Activated CD8-positive, alpha-beta memory T cell treated with anti-CD3 and anti-CD28 coated beads for 4 hours (primary cell): ENCODE results near the gene SPATA17.
"Not testable (repeated sequence)": the region's sequence is repeated elsewhere in the genome, so short reads cannot be mapped to it uniquely, and the experiment has no call there.

Experiments
- DNase-seq, 2 donors: peaks; one replicate each; pipeline ENCODE4 v3.0.0-alpha.2; 2020; ENCODE audit warnings: low read depth in 2 of 2

Gene SPATA17, protein sequence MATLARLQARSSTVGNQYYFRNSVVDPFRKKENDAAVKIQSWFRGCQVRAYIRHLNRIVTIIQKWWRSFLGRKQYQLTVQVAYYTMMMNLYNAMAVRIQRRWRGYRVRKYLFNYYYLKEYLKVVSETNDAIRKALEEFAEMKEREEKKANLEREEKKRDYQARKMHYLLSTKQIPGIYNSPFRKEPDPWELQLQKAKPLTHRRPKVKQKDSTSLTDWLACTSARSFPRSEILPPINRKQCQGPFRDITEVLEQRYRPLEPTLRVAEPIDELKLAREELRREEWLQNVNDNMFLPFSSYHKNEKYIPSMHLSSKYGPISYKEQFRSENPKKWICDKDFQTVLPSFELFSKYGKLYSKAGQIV

DNA sequence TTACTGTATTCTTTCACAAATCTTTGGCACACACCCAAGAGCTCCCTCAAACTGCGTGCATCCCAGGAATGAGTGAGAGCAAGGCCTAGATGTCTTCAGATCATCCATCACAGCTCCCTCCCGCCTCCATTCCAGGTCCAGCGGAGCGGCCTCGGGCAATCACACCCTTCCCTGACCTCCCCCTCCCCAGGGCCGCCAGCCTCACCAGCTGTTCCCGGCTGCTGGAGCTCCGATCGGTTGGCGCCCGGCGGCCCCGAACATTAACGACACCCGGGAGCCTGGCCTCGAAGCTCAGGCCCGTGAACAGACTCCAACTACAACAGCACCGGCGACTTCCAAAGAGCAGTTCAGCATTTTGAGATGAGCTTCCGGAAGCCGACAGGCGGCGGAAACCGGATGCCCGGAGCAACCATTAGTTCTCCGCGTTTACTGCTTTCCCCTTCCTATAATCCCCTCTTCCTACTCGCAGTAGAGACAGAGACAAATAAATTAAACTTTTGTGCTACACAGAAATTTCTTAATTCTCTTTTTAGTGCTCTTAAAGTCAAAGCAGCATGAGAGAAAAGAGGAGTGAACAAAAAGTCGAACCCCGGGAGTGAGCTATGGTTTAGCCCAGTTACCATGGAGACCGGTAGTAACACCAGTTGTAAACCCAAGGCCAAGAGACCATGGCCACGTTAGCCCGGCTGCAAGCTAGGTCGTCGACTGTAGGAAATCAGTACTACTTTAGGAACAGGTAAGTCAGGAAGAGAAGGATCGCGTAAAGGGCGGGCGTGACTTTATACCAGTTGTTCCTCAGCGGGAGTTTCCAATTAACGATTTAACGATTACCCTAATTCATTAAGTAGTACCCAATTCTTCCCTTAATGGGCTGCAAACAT is at the start of gene SPATA17, which contains the start of gene GPATCH2:
SPATA17 (plus strand) TSS at position 634 of the 881 bp plus-strand sequence; CDS start at position 669, 35 bp downstream.
GPATCH2 (minus strand) TSS at position 380 of the 881 bp plus-strand sequence; CDS start at position 261, 119 bp downstream.
- DNase-seq: peak; percentile 36 to 56

DNA sequence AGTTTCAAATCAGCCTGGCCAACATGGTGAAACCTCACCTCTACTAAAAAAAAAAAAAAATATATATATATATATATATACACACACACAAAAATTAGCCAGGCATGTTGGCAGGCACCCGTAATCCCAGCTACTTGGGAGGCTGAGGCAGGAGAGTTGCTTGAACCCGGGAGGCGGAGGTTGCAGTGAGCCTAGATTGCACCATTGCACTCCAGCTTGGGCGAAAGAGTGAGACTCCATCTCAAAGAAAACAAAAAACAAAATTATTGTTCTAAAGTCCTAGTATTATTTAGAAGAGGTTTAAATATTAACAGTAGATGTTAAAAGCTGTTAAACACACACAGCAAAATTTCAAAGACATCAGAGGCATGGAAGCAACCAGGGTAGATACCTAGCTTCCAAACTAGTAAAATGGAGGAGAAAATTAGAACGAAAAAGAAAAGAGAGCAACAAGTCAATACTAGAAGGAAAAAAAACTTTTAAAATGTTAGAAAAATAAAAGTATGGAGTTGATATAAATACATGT is 46.8 kb upstream of the SPATA17 start:
- DNase-seq: not testable (repeated sequence)

DNA sequence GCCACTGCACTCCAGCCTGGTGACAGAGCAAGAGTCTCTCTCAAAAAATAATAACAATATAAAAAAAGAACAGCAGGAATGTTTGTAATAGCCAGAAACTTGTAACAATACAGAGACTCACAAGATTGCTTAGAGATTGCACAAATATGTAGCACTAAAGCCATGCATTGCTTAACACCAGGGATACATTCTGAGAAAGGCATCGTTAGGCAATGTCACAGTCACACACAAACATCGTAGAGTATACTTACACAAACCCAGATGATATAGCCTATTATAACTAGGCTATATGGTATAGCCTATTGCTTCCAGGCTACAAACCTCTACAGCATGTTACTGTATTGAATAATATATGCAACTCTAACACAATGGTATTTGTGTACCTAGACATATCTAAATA is 45.6 kb upstream of the SPATA17 start:
- no peak for DNase-seq

DNA sequence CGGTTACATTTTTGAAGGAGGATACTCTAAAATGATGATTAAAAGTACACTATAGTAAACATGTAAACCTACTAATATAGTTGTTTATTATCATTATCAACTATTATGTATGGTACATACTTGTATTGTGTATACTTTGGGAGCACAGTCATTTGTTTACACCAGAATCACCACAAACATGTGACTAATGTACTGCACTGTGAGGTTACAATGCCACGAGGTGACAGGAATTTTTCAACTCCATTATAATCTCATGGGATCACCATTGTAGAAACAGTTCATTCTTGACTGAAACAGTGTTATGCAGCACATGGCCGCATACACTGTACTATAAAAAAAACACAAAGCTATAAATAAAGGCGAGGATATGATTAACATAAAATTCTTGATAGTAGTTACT is 44.6 kb upstream of the SPATA17 start:
- no peak for DNase-seq

DNA sequence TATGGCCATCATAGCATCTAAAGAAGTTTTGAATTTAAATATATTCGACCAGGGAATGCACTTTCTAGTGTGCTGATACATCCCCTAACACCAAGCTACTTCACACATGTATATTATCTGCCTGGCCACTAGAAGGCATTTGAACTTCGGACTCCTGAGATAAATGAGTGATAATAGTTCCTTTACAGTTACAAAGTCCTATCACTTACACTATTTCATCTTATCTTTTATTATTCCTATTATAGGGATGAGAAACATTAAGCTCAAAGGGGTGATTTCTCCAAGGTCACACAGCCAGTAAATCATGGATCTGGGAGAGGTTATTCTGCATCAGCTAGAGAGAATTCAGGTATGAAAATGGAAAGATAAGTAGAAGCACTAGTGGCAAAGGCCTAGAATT is 40.5 kb upstream of the SPATA17 start:
- DNase-seq: no peak

DNA sequence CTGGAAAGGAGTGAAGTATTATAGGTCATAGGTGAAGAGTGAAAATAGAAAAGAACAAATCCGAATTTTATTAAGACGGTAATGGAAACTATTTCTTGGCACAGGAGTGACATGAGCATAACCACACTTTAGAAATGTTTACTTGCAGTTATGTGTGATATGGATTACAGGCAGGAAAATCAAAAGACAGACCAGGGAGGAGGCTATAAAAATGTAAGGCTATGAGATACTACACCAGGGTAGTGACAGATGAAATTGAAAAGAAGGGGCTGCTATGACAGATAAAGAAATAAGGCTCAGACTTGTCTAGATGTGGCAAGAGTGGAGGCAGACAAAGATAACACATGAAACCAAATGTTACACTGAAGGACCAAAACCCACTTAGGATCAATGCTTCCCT is 32.0 kb upstream of the SPATA17 start:
- no peak for DNase-seq

DNA sequence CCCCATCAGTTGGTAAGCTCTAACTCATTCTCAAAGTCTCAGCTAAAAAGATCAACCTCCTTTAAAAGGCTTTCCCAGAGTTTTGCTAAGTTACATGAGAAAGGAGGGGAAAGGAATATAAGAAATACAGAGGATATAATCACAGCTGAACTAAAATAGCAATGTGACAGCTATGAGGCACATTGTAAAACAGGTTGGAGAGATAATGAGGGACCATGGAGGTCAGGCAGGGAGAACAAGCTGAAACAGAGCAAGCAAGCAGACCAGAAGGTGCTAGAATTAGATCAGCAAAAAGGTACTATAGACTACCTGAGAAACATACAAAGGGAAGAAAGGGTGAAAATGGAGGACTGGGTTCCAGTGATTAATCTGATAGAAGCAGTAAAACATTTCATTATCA is 28.8 kb upstream of the SPATA17 start:
- no peak for DNase-seq

DNA sequence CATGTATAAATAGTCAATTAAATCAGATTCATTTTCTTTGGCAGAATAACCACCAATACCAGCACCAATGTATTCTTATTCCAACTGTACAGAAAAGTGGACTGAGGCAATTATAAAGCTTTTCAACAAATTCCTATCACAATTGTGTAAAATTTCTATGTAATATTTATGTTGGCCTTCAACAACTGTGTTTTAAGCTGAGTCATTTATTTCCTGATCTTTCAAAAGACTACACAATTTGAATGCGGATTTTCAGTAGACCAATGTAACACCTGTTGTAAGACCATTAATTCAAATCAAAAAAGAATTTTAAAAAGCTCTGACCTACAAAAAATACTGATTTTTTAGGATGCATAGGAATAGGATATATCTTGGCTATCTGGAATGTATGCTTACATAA is 25.8 kb upstream of the SPATA17 start:
- no peak for DNase-seq

DNA sequence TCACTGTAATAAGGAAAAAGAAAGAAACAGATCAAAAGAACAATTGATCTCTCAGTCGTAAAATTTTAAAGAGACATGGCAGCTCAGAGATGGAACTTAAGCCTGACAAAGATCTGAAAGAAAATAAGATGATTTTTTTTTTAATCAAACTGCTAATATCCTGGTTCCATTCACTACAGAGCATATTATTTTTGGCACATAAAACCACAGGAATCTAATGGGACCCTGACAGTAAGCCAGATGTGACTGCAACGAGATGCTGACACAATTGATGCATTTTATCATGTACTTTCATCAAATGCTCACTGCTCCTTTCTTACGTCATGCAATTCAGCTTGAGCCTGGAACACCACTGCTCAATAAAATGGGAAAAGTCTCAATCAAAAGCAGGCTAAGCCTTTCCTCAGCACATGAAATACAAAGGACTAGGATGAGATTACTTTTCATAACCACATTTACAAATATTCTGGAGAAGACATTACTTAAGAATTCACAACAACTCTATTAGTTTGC is 16.9 kb upstream of the SPATA17 start:
- no peak for DNase-seq

DNA sequence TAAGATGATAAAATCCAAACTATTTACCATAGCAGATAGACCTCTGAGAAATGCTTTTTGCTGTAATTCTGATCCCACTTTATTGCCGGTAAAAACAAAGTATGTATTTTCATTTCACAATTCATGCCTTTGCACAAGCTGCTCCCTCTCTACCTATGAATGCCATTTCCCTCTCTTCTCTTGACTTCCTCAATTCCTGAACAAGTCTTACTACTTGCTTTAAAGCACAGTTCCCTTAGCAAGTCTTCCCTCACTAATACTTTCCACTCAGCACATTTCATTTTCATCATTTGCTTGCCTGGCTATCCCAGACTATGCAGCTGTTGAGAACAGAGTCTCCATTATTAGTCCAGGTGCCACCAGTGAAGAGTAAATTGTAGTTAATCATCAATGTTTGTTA is 14.0 kb upstream of the SPATA17 start:
- DNase-seq: no peak

DNA sequence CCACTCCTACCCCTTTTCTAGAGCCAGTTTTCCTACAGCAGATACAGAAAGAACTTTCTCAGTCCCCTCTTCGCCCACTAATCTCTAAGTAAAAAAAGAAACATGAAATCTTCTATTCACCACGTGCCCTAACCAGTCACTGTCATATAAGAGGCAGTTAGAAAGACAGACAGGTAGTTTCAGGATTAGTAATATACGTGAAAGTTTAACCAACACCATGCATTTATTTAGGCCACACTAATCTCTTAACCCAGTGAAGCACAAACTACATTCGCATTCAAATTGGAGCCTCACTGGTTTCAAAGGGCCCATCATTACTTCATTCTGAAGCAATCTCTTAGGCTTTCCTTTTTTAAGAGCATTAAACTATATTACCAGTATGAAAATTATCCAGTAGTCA is 10.3 kb upstream of the SPATA17 start:
- DNase-seq: no peak

DNA sequence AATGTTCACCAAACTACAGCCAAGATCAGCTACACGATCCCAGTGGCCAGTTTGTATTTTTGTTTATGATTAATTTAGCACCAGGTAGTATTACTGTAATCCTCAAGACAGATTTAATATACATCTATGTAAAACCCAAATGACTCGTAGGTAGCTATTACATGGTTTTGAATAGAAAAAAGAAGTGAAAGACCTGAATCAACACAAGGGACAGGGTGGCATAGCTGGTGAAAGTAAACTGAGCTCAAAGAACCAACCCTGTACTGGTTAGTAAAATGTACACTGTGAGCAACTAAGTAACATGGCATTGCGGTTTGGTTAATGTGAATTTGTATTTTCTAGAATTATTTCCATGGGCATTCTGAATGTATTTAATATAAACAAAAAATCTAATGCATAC is 9.1 kb upstream of the SPATA17 start:
- no peak for DNase-seq

DNA sequence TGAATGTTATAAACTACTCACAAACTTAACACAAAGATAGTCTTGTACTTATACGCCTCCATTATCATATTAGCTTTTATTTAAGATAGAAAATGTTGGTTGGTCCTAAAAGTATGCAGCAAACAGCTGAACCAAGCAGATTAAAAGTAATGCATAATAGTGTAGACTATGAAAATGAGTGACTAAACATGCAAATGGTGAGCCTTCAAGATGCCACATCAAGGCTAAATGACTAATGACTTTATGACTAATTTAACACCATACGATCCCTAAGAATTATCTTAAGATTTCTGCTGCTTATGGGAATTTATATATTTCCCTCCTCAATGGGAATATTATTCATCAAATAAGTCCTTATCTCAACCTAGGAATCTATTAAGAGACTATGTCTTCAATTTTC is 4.8 kb upstream of the SPATA17 start:
- no peak for DNase-seq

DNA sequence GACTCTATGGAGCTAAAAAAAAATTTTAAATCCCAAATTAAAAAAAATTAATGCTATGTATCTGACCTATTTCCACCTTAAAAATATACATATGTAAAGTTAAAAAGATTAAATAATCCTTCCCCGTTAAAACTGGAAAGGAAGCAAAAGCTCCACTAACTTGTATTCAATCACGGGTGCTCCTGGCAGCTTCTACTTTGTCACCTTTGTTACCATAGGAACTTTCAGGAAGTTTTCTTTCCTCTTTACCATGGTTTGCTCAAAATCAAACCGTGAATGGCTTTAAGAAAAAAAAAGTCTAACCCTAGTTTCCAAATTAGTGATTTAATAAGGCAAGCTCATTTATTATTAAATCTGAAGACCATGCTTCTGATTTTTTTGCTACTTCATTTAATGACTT is 3.7 kb upstream of the SPATA17 start:
- no peak for DNase-seq

DNA sequence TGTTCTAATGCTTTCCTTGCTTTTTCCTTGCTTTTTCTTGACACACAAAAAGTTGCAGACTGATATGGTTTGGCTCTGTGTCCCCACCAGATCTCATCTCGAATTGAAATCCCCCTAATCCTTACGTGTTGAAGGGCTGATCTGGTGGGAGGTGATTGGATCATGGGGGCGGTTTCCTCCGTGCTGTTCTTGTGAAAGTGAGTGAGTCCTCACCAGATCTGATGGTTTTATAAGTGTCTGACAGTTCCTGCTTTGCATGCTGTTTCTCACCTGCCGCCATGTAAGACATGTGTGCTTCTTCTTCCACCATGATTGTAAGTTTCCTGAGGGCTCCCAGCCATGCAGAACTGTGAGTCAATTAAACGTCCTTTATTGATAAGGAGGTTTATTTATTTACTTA is 11.3 kb downstream of the SPATA17 start:
- DNase-seq: no peak

DNA sequence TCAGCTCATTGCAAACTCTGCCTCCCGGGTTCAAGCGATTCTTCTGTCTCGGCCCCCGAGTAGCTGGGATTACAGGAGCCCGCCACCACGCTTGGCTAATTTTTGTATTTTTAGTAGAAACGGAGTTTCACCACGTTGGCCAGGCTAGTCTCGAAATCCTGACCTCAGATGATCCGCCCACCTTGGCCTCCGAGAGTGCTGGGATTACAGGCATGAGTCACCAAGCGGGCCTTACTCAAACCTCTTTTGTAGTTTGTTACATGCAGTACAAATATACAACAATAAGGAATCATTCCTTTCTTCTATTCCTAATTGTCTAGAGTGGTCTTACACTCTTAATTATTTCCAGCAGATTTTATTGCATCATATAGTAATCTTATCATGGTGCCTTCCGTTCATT is 16.6 kb downstream of the SPATA17 start:
- DNase-seq: no peak

DNA sequence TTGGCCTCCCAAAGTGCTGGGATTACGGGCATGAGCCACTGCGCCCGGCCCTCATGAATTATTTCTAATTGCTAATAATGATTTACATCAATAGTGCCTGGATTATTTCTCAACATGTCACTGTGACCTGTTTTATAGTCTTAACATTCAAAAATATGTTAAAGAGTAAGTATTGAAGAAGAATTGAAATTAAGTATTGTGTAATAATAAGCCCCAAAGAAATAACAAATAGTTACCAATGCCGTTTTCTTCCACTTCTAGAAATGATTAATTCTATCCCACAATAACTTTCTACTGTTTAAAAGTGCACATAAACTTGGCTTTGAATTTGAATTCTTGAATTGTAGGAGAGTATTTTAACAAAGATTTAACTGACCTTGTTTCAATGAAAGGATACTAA is 19.5 kb downstream of the SPATA17 start:
- DNase-seq: no peak

DNA sequence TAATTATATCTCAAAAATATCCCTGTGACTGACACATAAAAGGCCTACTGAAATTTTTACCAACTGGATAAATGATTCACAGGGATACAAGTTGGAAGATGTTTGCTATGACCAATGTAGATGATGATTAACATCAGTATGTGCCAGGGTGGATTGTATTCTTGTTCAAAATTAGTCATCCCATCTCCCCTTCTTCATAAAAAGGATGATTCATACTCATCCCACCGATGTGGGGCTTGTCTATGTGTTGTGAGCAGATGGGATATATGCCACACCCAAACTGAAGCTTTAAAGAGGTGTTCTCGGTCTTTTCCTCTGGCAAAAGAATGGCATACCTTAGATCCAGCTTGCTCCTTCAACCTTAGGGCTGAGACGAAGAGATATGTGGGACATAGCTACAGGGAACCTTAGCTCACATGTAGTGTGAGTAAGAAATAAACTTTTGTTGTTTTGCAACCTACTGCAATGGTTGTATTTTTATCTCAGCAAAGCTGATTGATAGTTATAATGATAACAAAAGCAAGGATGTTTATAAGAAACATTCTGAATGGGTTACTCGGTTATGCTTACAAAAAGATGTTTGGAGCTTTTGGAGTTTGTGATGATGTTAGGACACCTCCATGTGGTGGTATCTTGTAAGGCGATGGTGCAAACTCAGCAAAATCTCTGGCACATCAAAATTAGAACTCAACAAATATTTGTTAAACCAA is 29.4 kb downstream of the SPATA17 start:
- no peak for DNase-seq

DNA sequence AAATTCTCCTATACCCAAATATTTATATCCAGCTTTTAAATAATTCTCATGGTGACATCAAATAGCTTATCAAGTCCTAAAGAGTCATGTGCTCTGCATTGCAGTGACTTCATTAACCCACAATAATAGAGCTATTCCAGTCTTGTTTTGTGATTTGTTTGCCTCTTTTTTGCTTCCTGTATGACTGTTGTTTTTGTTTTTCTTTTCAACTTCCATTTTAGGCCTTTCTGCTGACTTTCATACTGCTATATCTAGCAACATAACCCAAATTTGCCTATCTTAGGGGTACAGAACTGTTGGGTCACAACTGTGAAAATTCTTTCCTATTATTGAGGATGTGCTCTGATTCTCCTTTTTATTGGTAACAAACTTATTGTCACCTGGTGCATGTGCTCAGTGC is 30.3 kb downstream of the SPATA17 start:
- no peak for DNase-seq

DNA sequence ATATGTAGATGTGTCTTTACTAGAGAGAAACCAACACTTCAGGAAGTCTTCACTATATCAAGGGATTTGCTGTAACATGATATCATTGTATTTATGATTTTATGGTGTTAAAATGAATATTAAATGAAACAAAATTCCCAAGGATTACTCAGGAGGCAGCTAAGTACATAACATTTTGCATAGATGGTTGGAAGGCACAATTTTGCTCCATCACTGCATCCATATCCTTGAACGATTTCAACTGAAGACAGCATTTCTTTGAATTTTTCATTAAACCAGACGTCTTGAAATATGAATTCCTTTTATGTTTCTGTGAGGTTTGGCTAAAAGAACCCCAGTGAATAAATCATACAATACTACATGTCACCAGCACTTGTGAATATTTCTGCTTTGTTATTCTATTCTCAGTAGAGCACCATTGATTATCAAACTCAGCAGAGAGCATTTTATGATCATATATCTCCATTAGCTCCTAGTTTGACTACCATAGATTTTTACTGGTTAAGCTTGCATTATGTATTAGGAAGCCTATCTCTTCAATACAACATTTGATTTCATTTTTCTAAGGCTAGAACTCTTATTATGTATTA is 37.3 kb downstream of the SPATA17 start:
- no peak for DNase-seq

DNA sequence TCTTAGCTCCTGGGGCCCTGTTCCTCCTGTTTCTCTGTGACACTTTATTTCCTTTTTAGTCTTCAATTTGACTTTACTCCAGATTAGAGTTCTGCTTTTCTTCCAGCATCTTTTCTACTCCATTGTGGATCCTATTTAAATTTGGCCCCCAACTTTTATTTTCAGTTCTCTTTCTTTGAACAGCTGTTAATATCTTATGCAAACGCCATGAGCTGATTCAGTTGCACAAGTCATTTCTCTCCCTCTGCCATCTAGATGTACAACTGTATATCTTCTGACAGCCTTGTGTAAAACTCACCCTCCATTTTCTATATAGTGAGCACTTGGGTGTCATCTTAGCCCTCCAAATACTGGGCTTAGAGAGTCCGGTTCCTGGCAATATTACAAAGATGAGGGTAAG is 42.2 kb downstream of the SPATA17 start:
- no peak for DNase-seq
